ENCODE data around the gene C12orf54. TPM values are rescaled to one million over a fixed set of nuclear protein-coding genes. Genes with fewer than 3 reads are reported as not detected.
"Not testable (repeated sequence)": the region's sequence is repeated elsewhere in the genome, so short reads cannot be mapped to it uniquely, and the experiment has no call there.

Gene C12orf54
- not detected for total RNA-seq
- polyA plus RNA-seq: not detected

DNA sequence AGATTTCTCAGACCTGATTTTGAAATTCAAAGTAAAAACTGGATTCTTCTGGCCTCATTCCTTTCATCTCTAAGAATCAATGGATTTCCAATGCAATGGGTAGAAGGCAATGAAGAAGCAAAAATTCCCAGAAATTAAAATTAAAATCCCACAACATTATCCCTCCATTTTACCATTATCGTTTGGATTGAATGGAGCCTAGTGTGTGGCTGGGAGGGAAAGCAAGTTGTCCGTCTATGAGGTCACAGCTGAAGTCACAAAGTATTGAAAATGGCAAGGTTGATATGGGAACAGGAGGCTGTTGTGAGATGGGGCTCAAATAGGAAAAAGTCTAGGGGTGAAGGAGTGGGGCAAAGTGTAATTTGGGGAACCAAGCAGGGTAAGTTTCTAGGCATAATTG, at the start of gene C12orf54:
TSS of gene C12orf54 (plus strand) at position 301 of the 400 bp plus-strand sequence. CDS start 799 bp downstream, outside the sequence.
- H3K4me3 ChIP-seq (ENCODE audit: low read depth, low read length): no peak within 1 kb of the TSS
- no peaks in the 10 kb centered on the region for H3K4me1 ChIP-seq (ENCODE audit: control insufficient read depth, insufficient read depth, low read length, poor library complexity, severe bottlenecking)
- H3K36me3 Mint-ChIP-seq: peaks cover 3% of the 10 kb centered on the region
- no peak within 1 kb of the TSS for H3K27ac ChIP-seq (ENCODE audit: insufficient read depth, low read length, poor library complexity, severe bottlenecking)
- H3K9me3 Mint-ChIP-seq: peaks cover 0 to 11% (median 4%) of the 10 kb centered on the region in 7 donors
- H3K27me3 Mint-ChIP-seq: peaks cover 22% of the 10 kb centered on the region
- DNase-seq (no peak), ATAC-seq (ENCODE audit: low read depth in 2 of 2) (no peak)
- no peaks in the 10 kb centered on the region for H3K36me3 ChIP-seq (ENCODE audit: control insufficient read depth, insufficient read depth, low read length)
- no peak within 1 kb of the TSS for H3K27ac Mint-ChIP-seq
- H3K4me3 Mint-ChIP-seq: no peak within 1 kb of the TSS
- H3K9me3 ChIP-seq (ENCODE audit: control insufficient read depth in 2 of 2, low read length in 2 of 2): no peaks in the 10 kb centered on the region
- H3K27me3 ChIP-seq (ENCODE audit: control insufficient read depth, insufficient read depth, low read length): no peaks in the 10 kb centered on the region
- no peaks in the 10 kb centered on the region for H3K4me1 Mint-ChIP-seq

DNA sequence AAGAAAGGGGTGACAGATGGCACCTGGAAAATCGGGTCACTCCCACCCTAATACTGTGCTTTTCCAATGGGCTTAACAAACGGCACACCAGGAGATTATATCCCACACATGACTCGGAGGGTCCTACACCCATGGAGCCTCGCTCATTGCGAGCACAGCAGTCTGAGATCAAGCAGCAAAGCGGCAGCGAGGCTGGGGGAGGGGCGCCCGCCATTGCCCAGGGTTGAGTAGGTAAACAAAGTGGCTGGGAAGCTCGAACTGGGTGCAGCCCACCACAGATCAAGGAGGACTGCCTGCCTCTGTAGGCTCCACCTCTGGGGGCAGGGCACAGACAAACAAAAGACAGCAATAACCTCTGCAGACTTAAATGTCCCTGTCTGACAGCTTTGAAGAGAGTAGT, 48.3 kb upstream of the C12orf54 start:
- H3K27me3 Mint-ChIP-seq: peaks cover 15% of the 10 kb centered on the region
- not testable (repeated sequence) for ATAC-seq (ENCODE audit: low read depth in 2 of 2); H3K9me3 ChIP-seq (ENCODE audit: control insufficient read depth in 2 of 2, low read length in 2 of 2); H3K36me3 ChIP-seq (ENCODE audit: control insufficient read depth, insufficient read depth, low read length); H3K4me3 Mint-ChIP-seq; H3K4me1 ChIP-seq (ENCODE audit: control insufficient read depth, insufficient read depth, low read length, poor library complexity, severe bottlenecking); H3K27ac ChIP-seq (ENCODE audit: insufficient read depth, low read length, poor library complexity, severe bottlenecking); DNase-seq; H3K27me3 ChIP-seq (ENCODE audit: control insufficient read depth, insufficient read depth, low read length); H3K27ac Mint-ChIP-seq; H3K36me3 Mint-ChIP-seq; H3K4me3 ChIP-seq (ENCODE audit: low read depth, low read length); H3K4me1 Mint-ChIP-seq
- peaks cover 0 to 14% (median 1%) of the 10 kb centered on the region in 7 donors for H3K9me3 Mint-ChIP-seq

- DNase-seq (no peak), ATAC-seq (ENCODE audit: low read depth in 2 of 2) (no peak)
- no peak overlapping the region for H3K4me3 ChIP-seq (ENCODE audit: low read depth, low read length)
- no peaks in the 10 kb centered on the region for H3K9me3 ChIP-seq (ENCODE audit: control insufficient read depth in 2 of 2, low read length in 2 of 2)
- Mint-ChIP-seq H3K4me1 (peaks cover 0 to 6% (median 1%) of the 10 kb centered on the region in 4 donors), H3K27ac (no peak overlapping the region), H3K27me3 (peaks cover 15% of the 10 kb centered on the region), H3K4me3 (no peak overlapping the region), H3K36me3 (no peaks in the 10 kb centered on the region), H3K9me3 (peaks cover 0 to 2% (median 0%) of the 10 kb centered on the region in 7 donors)
- H3K4me1 ChIP-seq (ENCODE audit: control insufficient read depth, insufficient read depth, low read length, poor library complexity, severe bottlenecking): no peaks in the 10 kb centered on the region
- no peaks in the 10 kb centered on the region for H3K36me3 ChIP-seq (ENCODE audit: control insufficient read depth, insufficient read depth, low read length)
- no peaks in the 10 kb centered on the region for H3K27me3 ChIP-seq (ENCODE audit: control insufficient read depth, insufficient read depth, low read length)
- no peak overlapping the region for H3K27ac ChIP-seq (ENCODE audit: insufficient read depth, low read length, poor library complexity, severe bottlenecking)
These were observed 41.2 kb upstream of the C12orf54 start for GRCh38 chr12:48441069-48441468.

GRCh38 chr12:48442179-48442847, 40.0 kb upstream of the C12orf54 start:
- H3K4me1 Mint-ChIP-seq: peaks cover 0 to 6% (median 1%) of the 10 kb centered on the region in 4 donors
- no peaks in the 10 kb centered on the region for H3K9me3 ChIP-seq (ENCODE audit: control insufficient read depth in 2 of 2, low read length in 2 of 2)
- peaks cover 0 to 2% (median 0%) of the 10 kb centered on the region in 7 donors for H3K9me3 Mint-ChIP-seq

GRCh38 chr12:48445538-48445937, 36.8 kb upstream of the C12orf54 start:
- H3K4me1 ChIP-seq (ENCODE audit: control insufficient read depth, insufficient read depth, low read length, poor library complexity, severe bottlenecking): no peaks in the 10 kb centered on the region
- Mint-ChIP-seq H3K4me1 (peaks cover 0 to 6% (median 1%) of the 10 kb centered on the region in 4 donors), H3K36me3 (peaks cover 5% of the 10 kb centered on the region), H3K27me3 (peaks cover 12% of the 10 kb centered on the region), H3K4me3 (no peak overlapping the region), H3K9me3 (peaks cover 0 to 10% (median 5%) of the 10 kb centered on the region in 7 donors), H3K27ac (no peak overlapping the region)
- ATAC-seq (ENCODE audit: low read depth in 2 of 2) (no peak), DNase-seq (no peak)
- H3K27ac ChIP-seq (ENCODE audit: insufficient read depth, low read length, poor library complexity, severe bottlenecking): no peak overlapping the region
- no peaks in the 10 kb centered on the region for H3K36me3 ChIP-seq (ENCODE audit: control insufficient read depth, insufficient read depth, low read length)
- no peak overlapping the region for H3K4me3 ChIP-seq (ENCODE audit: low read depth, low read length)
- H3K9me3 ChIP-seq (ENCODE audit: control insufficient read depth in 2 of 2, low read length in 2 of 2): no peaks in the 10 kb centered on the region
- H3K27me3 ChIP-seq (ENCODE audit: control insufficient read depth, insufficient read depth, low read length): no peaks in the 10 kb centered on the region

More at GRCh38 chr12:48442179-48442847, 40.0 kb upstream of the C12orf54 start:
- Mint-ChIP-seq H3K36me3 (no peaks in the 10 kb centered on the region), H3K4me3 (no peak overlapping the region), H3K27me3 (peaks cover 8% of the 10 kb centered on the region), H3K27ac (no peak overlapping the region)
- DNase-seq (no peak), ATAC-seq (ENCODE audit: low read depth in 2 of 2) (no peak)
- Histone ChIP-seq H3K4me1 (ENCODE audit: control insufficient read depth, insufficient read depth, low read length, poor library complexity, severe bottlenecking) (no peaks in the 10 kb centered on the region), H3K27ac (ENCODE audit: insufficient read depth, low read length, poor library complexity, severe bottlenecking) (no peak overlapping the region), H3K36me3 (ENCODE audit: control insufficient read depth, insufficient read depth, low read length) (no peaks in the 10 kb centered on the region), H3K27me3 (ENCODE audit: control insufficient read depth, insufficient read depth, low read length) (no peaks in the 10 kb centered on the region), H3K4me3 (ENCODE audit: low read depth, low read length) (no peak overlapping the region)

DNA sequence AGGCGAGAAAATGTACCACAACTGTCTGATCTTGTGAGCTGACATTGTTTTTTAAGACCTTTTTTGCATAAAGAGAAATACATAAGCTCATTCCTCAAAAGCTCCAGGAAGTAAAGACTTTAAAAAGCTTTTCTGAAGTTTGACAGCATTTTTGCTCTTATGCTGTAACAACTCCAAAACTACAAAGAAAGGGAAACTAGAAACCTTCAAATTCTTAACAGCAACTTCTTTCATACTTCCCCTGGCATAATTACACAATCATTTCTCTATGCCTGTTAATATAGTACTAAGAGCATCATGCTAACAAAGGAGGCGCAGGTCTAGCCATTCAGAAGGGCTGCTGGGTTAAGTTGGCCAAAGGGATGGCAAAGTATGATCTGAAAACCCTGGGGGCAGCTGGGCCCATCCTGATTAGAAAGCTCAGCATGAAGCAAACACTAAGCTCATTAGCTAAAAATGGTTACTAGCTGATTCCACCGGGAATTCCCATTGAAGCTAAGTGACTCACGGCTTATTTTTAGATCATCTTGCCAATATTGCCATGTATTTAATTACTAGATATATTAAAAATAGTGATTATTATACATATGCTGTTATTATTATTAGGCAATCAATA, 36.0 kb upstream of the C12orf54 start:
- H3K4me1 ChIP-seq (ENCODE audit: control insufficient read depth, insufficient read depth, low read length, poor library complexity, severe bottlenecking): no peaks in the 10 kb centered on the region
- H3K4me3 Mint-ChIP-seq: no peak overlapping the region

GRCh38 chr12:48447755-48448154, 34.5 kb upstream of the C12orf54 start:
- DNase-seq (no peak), ATAC-seq (ENCODE audit: low read depth in 2 of 2) (no peak)
- H3K36me3 Mint-ChIP-seq: peaks cover 5% of the 10 kb centered on the region
- H3K36me3 ChIP-seq (ENCODE audit: control insufficient read depth, insufficient read depth, low read length): no peaks in the 10 kb centered on the region
- H3K27me3 Mint-ChIP-seq: peaks cover 20% of the 10 kb centered on the region
- no peak overlapping the region for H3K27ac ChIP-seq (ENCODE audit: insufficient read depth, low read length, poor library complexity, severe bottlenecking)
- H3K4me1 Mint-ChIP-seq: peaks cover 0 to 6% (median 1%) of the 10 kb centered on the region in 4 donors
- H3K9me3 ChIP-seq (ENCODE audit: control insufficient read depth in 2 of 2, low read length in 2 of 2): peaks cover 0 to 1% of the 10 kb centered on the region in 2 experiments
- H3K27me3 ChIP-seq (ENCODE audit: control insufficient read depth, insufficient read depth, low read length): no peaks in the 10 kb centered on the region
- no peak overlapping the region for H3K4me3 Mint-ChIP-seq
- no peaks in the 10 kb centered on the region for H3K4me1 ChIP-seq (ENCODE audit: control insufficient read depth, insufficient read depth, low read length, poor library complexity, severe bottlenecking)
- no peak overlapping the region for H3K27ac Mint-ChIP-seq
- H3K4me3 ChIP-seq (ENCODE audit: low read depth, low read length): no peak overlapping the region
- peaks cover 0 to 10% (median 3%) of the 10 kb centered on the region in 7 donors for H3K9me3 Mint-ChIP-seq

More for the DNA sequence above, 36.0 kb upstream of the C12orf54 start:
- Mint-ChIP-seq H3K9me3 (peaks cover 0 to 10% (median 3%) of the 10 kb centered on the region in 7 donors), H3K36me3 (peaks cover 5% of the 10 kb centered on the region), H3K27me3 (peaks cover 18% of the 10 kb centered on the region), H3K27ac (no peak overlapping the region), H3K4me1 (peaks cover 0 to 6% (median 1%) of the 10 kb centered on the region in 4 donors)
- Histone ChIP-seq H3K4me3 (ENCODE audit: low read depth, low read length) (no peak overlapping the region), H3K27me3 (ENCODE audit: control insufficient read depth, insufficient read depth, low read length) (no peaks in the 10 kb centered on the region), H3K27ac (ENCODE audit: insufficient read depth, low read length, poor library complexity, severe bottlenecking) (no peak overlapping the region), H3K36me3 (ENCODE audit: control insufficient read depth, insufficient read depth, low read length) (no peaks in the 10 kb centered on the region), H3K9me3 (ENCODE audit: control insufficient read depth in 2 of 2, low read length in 2 of 2) (peaks cover 0 to 1% of the 10 kb centered on the region in 2 experiments)
- DNase-seq: no peak
- no peak for ATAC-seq (ENCODE audit: low read depth in 2 of 2)
